GM19324 (cell line): ENCODE measurements around the gene RASSF4.

Experiments
- ATAC-seq: cut with Tn5 transposase; IDR thresholded peaks from one replicate; pipeline ENCODE4 v1.9.1; 2021; ENCODE audit warnings: mild to moderate bottlenecking, moderate library complexity; ENCODE audit not compliant: unreplicated experiment, low FRiP score

Gene RASSF4

GRCh38 chr10:44927352-44927751 is 32.2 kb upstream of the RASSF4 start:
- ATAC-seq: no peak

DNA sequence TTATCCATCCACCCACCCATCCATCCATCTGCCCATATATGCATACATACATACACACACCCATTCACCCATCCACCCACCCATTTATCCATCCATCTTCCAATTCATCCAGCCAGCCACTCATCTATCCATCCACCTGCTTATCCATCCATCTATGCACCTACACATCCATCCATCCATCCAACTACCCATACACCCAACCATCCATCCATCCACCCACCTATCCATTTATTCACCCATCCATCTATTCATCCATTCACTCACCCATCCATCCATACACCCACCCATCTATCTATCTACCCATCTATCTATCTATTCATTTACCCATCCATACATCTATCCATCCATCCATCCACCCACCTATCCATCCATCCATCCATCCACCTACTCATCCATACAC is 31.1 kb upstream of the RASSF4 start:
- no peak for ATAC-seq

- ATAC-seq: no peak
These were observed 30.0 kb upstream of the RASSF4 start for GRCh38 chr10:44929356-44930255.

DNA sequence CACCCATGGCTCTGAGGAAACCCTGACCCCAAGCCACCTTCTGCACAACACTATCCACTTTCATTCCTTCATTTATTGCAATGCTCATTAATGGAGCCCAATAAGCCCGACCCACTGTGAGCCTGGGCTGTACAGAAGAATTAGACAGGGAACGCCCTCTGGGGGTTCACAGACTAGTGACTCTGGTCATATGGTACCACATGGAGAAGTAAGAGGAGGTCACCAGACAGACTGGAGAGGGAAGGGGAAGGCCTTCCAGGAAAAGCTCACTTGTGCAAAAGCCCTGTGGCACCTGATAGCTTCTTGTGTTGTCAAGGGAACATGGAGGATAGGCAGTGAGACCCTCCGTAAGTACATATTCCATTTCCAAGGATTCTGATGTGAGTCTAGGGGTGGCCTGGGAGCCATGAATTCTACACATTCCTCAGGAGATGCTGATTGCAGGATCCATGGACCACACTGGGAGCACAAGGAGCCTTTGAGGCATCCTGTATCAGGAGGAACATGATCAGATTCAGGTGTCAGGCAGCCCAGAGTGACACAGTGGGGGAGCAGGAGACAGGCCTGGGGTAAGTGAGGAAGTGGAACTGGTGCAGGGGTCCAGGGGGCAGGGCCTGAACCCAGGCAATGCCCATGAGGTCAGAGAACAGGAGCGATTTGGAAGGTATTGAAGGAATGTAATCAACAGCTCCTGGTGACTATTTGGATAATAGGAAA is 28.5 kb upstream of the RASSF4 start:
- no peak for ATAC-seq

DNA sequence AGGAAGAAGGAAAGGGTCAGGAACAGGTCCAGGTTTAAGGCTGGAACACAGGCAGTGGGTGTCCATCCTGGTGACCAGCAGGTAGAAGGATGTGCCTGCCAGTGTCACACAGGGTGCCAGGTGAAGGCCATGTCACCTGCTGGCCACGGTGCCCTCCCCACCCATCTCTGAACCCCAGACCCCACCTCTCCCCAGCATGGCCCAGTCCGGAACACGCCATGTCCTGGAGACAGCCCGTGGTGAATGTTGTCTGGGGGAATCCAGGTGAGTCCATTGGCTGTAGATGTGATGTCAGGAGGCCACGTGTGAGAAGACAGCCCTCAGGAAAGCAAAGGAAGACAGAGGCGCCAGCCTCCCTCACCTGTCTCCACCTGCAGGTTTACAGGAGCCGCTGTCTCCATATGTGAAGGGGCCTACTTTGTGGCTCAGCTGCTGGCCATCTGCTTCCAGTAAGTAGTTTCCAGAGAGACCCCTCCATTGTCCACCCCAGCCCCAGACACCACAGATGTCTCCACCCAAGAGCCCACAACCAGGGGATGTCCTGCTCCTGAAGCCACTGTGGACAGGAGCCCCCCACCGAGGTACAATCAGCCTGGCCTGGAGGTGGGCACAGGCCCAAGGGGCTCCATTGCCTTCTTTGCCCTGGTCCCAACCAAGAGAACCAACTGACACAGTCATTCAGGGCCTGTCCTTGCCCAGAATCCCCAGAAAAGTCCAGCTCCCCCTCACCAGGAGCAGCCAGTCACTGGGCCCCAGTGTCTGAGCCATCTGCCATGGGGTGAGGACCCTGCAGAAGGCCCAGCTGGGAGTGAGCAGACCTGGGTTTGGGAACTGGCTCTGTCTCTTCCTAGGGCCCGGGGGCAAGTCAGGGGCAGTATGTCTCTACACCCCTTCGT is 27.7 kb upstream of the RASSF4 start:
- ATAC-seq: no peak

DNA sequence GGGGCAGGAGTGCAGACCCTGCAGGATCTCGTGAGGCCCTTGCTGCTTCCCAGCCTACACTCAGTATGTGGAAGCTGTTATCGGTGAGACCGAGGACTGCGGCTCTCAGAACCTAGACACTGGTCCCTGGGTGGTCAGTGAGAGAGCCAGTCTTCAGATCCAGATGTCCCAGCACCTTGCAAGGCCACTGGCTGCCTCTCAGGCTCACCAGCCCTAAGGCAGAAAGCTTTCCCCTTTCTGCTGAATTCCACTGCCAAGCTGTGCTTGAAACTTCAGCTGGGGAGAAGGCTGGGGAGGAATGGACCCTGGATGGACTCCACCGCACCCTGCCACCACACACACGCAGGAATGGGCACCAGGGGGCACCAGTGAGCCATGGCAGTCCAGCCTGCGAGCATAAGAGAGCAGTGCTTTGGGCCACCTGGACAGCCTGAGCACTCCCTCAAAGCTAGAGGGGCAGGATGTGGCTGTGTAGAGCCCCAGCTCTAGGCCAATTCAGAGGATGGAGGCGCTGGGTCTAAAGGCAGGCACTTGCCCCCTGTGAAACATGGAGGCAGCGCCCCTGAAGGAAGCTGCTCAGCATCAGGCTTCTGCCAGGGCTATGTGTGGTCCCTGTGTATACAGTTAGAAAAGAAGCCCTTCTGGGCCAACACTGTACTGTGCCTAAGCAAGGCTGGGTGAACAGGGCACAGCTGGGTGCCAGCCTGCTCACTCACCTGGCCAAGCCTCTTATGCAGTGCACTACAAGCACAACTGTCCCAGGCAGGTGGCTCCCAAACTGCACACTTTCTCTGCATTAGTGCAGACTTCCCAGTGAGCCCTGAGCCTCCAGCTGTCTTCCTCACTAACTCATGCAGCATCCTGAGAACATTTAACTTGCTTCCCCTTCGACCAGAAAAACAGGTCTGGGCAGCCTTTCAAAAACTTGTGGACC is 26.8 kb upstream of the RASSF4 start:
- ATAC-seq: peak; percentile 91

GRCh38 chr10:44933451-44934321 is 25.9 kb upstream of the RASSF4 start:
- no peak for ATAC-seq

DNA sequence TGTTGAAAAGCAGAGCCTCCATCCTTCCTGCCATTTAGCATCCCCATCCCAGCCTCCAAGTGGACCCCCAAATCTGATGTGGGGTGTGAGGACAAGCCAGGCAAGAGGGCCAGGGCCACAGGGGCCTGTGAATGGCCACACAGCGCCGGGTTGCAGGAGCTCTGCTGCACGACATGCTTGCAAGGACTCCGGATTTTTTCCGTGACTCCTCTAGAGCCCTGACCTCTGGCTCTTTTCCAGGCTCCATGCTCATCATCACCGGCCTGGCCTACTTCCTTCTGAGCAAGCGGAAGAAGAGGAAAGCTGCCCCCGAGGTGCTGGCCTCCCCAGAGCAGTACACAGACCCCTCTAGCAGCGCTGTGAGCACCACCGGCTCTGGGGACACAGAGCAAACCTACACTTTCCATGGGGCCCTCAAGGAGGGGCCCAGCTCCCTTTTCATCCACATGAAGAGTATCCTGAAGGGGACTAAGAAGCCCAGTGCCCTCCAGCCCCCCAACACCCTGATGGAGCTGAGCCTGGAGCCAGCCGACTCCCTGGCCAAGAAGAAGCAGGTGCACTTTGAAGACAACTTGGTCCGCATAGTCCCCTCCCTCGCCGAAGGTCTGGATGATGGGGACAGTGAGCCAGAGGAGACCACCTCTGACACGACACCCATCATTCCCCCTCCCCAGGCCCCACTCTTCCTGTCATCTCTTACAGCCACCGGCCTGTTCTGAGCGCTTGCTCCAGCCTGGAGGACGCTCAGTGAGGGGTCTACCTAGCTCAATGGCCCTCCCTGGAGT is 25.0 kb upstream of the RASSF4 start:
- ATAC-seq: no peak

- ATAC-seq: no peak
These were observed 24.2 kb upstream of the RASSF4 start for GRCh38 chr10:44935201-44935965.

DNA sequence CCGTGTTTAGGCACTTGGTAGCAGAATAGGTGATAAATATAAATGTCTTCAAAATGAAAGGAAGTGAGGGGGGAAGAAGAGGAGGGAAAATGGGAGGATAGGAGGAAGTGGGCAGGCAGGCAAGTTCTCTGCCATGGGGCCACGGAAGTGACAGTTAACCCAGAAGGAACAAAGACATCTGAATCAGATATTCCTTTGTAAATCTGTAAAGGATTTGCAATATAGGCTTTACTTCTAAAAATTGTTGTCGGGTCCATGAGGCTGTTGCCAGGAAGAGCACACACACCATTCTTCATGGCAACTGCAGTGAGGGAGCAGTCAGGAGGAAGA is 23.7 kb upstream of the RASSF4 start:
- ATAC-seq: no peak

DNA sequence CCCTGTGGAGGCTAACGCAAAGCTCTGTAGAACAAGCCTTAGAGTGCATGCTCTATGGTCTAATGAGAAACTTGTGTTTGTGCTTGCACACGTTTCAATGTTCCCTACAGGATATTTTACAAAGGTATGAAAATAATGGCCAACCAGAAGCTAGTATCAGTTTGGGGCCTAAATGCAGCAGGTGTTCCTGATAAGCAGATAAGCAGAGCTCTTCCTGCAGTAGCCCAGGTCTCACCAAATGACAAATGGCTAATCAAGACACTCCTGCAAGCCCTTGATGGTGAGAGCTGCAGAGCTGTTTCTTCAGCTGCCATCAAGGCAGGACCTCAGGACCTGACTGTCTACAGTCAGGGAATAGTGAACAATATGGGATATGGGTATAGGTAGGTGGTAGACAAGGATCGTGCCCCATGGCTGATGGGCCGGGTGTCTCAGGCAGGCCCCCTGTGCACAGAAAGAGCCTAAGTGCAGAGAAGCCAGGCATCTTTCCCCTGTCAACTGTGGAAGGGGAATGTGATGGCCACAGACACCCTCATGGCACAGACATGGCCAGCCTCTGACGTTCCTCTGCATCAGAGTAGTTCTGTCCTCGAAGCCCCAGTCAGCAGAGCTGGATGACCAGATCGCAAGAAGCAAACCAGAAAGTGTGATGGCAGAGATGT is 23.2 kb upstream of the RASSF4 start:
- ATAC-seq: no peak

GRCh38 chr10:44937196-44938005 is 22.2 kb upstream of the RASSF4 start:
- ATAC-seq: no peak

- ATAC-seq: no peak
These were observed 20.6 kb upstream of the RASSF4 start for GRCh38 chr10:44938956-44939355.

GRCh38 chr10:44939691-44940401 is 19.8 kb upstream of the RASSF4 start:
- no peak for ATAC-seq

GRCh38 chr10:44944354-44944753 is 15.2 kb upstream of the RASSF4 start:
- ATAC-seq: no peak
